Ectodermal cell (in vitro differentiated cells): ENCODE measurements around the gene LDLRAD4.

Experiments used
- H3K27ac ChIP-seq: 2 replicates; pipeline ENCODE4 v1.7.0; 2013; ENCODE audit warnings: mild to moderate bottlenecking, low read depth, low read length; ENCODE audit not compliant: insufficient read depth, poor library complexity, severe bottlenecking
- H3K27me3 ChIP-seq: 2 replicates; pipeline ENCODE4 v1.7.0; 2013; ENCODE audit warnings: mild to moderate bottlenecking, low read length; ENCODE audit not compliant: insufficient read depth, control insufficient read depth, poor library complexity, severe bottlenecking
- H3K36me3 ChIP-seq: one replicate; pipeline ENCODE4 v1.7.0; 2013; ENCODE audit warnings: low read length; ENCODE audit not compliant: control insufficient read depth, insufficient read depth
- H3K4me1 ChIP-seq: one replicate; pipeline ENCODE4 v1.7.0; 2013; ENCODE audit warnings: low read length; ENCODE audit not compliant: control insufficient read depth, insufficient read depth
- H3K4me3 ChIP-seq: 2 replicates; pipeline ENCODE4 v1.7.0; 2013; ENCODE audit warnings: low read depth, low read length, control low read depth; ENCODE audit not compliant: insufficient read depth
- H3K9me3 ChIP-seq: 2 replicates; pipeline ENCODE4 v1.7.0; 2013; ENCODE audit warnings: mild to moderate bottlenecking, low read length, moderate library complexity; ENCODE audit not compliant: control insufficient read depth
- WGBS, 2 experiments: methylation state at CpG; one replicate each; pipeline ENCODE4 v1.1.7; 2013; ENCODE audit warnings: missing lambda C conversion rate in 2 of 2; 5-methylcytosine and 5-hydroxymethylcytosine counted together

The LDLRAD4 gene

DNA sequence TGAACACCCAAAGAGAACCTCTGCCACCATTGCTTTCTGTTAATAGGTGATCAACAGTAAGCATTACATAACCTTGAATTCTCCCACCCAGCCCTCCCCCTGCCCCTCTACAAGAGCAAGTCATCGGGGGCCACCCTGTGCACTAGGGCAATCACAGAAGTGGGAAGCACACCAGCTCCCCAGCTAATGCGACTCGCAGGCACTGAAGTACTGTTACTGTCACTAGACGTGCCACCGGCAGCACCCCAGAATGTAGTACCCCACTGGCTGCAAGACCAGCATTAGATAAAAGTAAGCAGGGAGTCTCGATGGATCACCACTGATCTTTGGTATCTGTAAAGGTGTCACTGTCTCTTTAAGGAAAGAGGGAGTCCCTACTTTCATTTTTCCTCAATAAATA is 340.2 kb downstream of the LDLRAD4 start:
- Histone ChIP-seq H3K4me3 (no peak overlapping the region), H3K4me1 (peaks cover 6% of the 10 kb centered on the region), H3K27ac (no peak overlapping the region), H3K36me3 (no peaks in the 10 kb centered on the region), H3K27me3 (no peaks in the 10 kb centered on the region), H3K9me3 (no peaks in the 10 kb centered on the region)
- 74 to 76% methylated on average over 6 of the region's 6 CpGs for WGBS, 2 experiments

- WGBS, 2 experiments = 93 to 96% methylated on average over 4 of the region's 4 CpGs
- Histone ChIP-seq H3K4me3 (no peak overlapping the region), H3K36me3 (no peaks in the 10 kb centered on the region), H3K4me1 (peaks cover 6% of the 10 kb centered on the region), H3K27me3 (no peaks in the 10 kb centered on the region), H3K9me3 (no peaks in the 10 kb centered on the region), H3K27ac (no peak overlapping the region)
Observed at GRCh38 chr18:13559754-13560153, 341.2 kb downstream of the LDLRAD4 start.

DNA sequence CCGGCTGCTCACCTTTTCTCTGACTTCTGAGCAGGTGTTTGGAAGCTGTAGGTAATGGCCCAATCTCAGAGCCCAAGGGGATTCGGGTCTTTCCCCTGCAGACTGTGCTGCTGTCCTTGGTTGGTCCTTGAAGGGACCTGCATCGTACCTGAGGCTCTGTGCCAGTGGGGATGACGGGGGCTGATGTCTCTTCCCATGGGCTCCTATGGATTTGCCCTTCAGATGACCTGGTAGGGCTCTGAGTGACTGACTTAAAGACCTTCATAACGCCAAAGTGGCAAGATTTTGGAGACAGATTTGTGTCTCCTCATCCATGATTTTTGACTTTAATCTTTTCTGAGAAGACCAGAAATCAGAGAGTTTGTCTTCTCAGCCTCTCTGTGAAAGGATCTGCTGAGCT is 341.7 kb downstream of the LDLRAD4 start:
- Histone ChIP-seq H3K4me3 (no peak overlapping the region), H3K27ac (no peak overlapping the region), H3K27me3 (no peaks in the 10 kb centered on the region), H3K9me3 (no peaks in the 10 kb centered on the region), H3K4me1 (peaks cover 6% of the 10 kb centered on the region), H3K36me3 (no peaks in the 10 kb centered on the region)
- WGBS, 2 experiments = 89 to 93% methylated on average over 5 of the region's 5 CpGs

GRCh38 chr18:13562494-13563029 is 344.0 kb downstream of the LDLRAD4 start:
- Histone ChIP-seq H3K36me3 (no peaks in the 10 kb centered on the region), H3K9me3 (no peaks in the 10 kb centered on the region), H3K4me1 (peaks cover 10% of the 10 kb centered on the region), H3K4me3 (no peak overlapping the region), H3K27ac (no peak overlapping the region), H3K27me3 (no peaks in the 10 kb centered on the region)
- WGBS, 2 experiments = 65 to 70% methylated on average over 11 of the region's 11 CpGs

DNA sequence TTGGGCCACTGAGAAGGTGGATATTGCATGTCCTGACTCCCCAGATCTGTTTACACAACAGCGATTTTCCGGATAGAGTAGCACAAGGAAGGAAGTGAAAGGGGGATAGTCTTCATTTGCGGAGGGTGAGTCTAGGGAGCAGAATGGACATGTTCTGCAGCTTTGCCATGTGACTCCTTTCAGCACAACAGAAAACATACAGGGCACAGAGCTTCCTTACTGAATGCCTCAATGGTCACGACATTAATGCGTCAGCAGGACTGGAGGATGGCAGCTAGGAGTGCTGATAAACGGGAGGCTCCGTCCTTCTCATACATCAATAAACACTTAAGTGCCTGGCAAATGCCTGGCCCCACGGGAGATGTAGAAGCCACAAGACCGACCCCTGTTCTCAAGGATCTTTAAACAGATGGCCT is 344.8 kb downstream of the LDLRAD4 start:
- Histone ChIP-seq H3K27me3 (no peaks in the 10 kb centered on the region), H3K36me3 (no peaks in the 10 kb centered on the region), H3K27ac (no peak overlapping the region), H3K9me3 (no peaks in the 10 kb centered on the region), H3K4me1 (peaks cover 10% of the 10 kb centered on the region), H3K4me3 (no peak overlapping the region)
- WGBS, 2 experiments = 93% methylated on average over 9 of the region's 9 CpGs

DNA sequence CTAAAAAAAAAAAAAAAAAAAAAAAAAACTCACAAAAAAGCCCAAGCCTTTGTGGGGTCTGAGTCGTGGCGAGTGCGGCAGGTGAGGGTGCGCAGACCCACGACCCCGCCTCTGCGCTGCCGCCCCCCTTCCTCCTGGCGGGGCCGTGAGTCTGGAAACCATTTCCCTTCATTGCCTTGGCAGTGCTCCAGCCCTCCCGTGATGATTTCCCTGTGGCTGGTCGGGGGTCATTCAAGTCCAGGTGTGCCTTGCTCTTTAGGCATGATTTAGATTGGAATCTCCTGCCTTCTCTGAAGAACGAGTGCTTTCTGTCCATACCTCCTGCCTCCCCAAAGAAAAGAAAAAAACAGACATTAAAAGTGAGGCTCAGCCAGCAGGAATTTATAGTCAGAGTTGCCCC is 346.0 kb downstream of the LDLRAD4 start:
- Histone ChIP-seq H3K27ac (no peak overlapping the region), H3K27me3 (no peaks in the 10 kb centered on the region), H3K36me3 (no peaks in the 10 kb centered on the region), H3K4me3 (no peak overlapping the region), H3K9me3 (no peaks in the 10 kb centered on the region), H3K4me1 (peaks cover 10% of the 10 kb centered on the region)
- 85 to 87% methylated on average over 13 of the region's 13 CpGs for WGBS, 2 experiments

DNA sequence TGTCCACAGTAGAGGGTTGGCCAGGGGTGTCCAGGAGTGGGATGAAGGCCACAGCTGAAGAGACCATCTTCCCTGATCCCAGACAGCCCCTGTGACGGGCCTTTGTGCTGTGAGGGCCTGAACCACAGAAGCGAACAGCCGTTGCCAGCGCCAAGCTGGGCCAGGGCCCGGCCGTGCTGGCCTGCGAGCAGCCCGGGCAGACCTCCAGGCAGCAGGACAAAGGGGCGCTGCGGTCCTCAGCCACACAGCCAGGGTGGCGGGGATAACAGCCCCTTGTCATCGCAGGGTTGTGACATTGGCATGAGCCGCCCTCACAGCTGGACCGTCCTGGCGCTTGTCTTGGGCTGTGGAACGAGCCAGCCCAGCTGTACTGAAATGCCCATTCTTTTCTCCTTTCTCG is 346.7 kb downstream of the LDLRAD4 start:
- 92 to 94% methylated on average over 17 of the region's 17 CpGs for WGBS, 2 experiments
- Histone ChIP-seq H3K9me3 (no peaks in the 10 kb centered on the region), H3K4me3 (no peak overlapping the region), H3K27me3 (no peaks in the 10 kb centered on the region), H3K27ac (no peak overlapping the region), H3K4me1 (peaks cover 10% of the 10 kb centered on the region), H3K36me3 (no peaks in the 10 kb centered on the region)

- 58 to 62% methylated on average over 17 of the region's 18 CpGs for WGBS, 2 experiments
- H3K27me3 ChIP-seq = no peaks in the 10 kb centered on the region
- no peaks in the 10 kb centered on the region for H3K36me3 ChIP-seq
- no peaks in the 10 kb centered on the region for H3K9me3 ChIP-seq
- no peak overlapping the region for H3K4me3 ChIP-seq
- no peak overlapping the region for H3K27ac ChIP-seq
- H3K4me1 ChIP-seq = peaks cover 10% of the 10 kb centered on the region
Observed at GRCh38 chr18:13566941-13567746, 348.6 kb downstream of the LDLRAD4 start.

- WGBS, 2 experiments = 88 to 90% methylated on average over 14 of the region's 14 CpGs
Observed at GRCh38 chr18:13568443-13569392, 350.2 kb downstream of the LDLRAD4 start.

DNA sequence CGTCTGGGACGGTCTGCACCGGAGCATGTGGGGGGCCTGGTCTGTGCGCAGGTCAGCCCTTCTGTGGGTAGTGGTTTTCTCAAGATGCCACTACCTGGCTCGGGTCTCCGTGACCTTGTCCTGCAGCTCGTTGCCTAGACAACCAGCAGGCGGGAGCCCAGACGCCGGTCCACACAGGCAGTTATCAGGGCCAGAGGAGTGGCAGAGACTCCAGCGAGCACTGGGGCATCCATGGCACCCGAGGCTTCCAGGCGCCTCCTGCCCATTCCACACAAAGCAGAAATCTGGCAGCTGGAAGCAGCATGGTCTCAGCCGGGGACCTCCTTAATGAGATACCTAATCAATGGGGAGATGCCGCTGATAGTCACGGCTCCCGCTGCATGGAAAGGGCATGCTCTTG is 351.7 kb downstream of the LDLRAD4 start:
- Histone ChIP-seq H3K4me1 (peaks cover 4% of the 10 kb centered on the region), H3K36me3 (no peaks in the 10 kb centered on the region), H3K27ac (no peak overlapping the region), H3K27me3 (no peaks in the 10 kb centered on the region), H3K9me3 (no peaks in the 10 kb centered on the region), H3K4me3 (no peak overlapping the region)
- 92 to 93% methylated on average over 17 of the region's 17 CpGs for WGBS, 2 experiments

More at GRCh38 chr18:13568443-13569392, 350.2 kb downstream of the LDLRAD4 start:
- Histone ChIP-seq H3K27ac (no peak overlapping the region), H3K4me3 (no peak overlapping the region), H3K4me1 (peaks cover 4% of the 10 kb centered on the region), H3K27me3 (no peaks in the 10 kb centered on the region), H3K36me3 (no peaks in the 10 kb centered on the region), H3K9me3 (no peaks in the 10 kb centered on the region)
